GM21360 (cell line): ENCODE data around the gene TBX21.
"Not testable (repeated sequence)": the region's sequence is repeated elsewhere in the genome, so short reads cannot be mapped to it uniquely, and the experiment has no call there.

Experiments
- ATAC-seq: cut with Tn5 transposase; IDR thresholded peaks from one replicate; pipeline ENCODE4 v1.9.1; 2021; ENCODE audit warnings: mild to moderate bottlenecking, moderate library complexity; ENCODE audit not compliant: unreplicated experiment

The TBX21 gene

DNA sequence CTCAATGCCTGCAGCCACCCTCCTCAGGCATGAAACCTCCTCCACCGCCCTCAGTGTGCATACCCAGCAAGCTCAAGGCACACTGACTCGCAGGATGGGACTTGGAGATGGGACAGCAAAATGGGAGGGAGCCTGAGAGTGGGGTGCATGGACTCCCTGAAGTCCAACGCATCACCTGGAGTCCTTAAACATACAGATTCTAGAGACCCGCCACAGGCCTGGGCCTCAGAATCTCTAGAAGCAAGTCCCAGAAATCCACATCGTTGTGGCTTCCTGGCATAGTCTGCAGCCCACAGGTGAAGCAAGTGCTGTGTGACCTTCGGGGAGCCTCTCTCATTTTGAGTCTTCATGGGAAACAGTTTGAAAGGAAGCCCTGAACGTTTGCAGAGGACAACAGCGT is 3.6 kb upstream of the TBX21 start:
- no peak for ATAC-seq

GRCh38 chr17:47730681-47731080 is 2.4 kb upstream of the TBX21 start:
- ATAC-seq, result no peak

GRCh38 chr17:47731396-47731795 is 1.6 kb upstream of the TBX21 start:
- ATAC-seq, result no peak

- ATAC-seq, result no peak
Observed at GRCh38 chr17:47732399-47733046, 513 bp upstream of the TBX21 start.

- ATAC-seq, result peak; percentile 25
Observed at GRCh38 chr17:47733674-47734410, 806 bp downstream of the TBX21 start.

GRCh38 chr17:47735139-47735464 is 2.1 kb downstream of the TBX21 start:
- no peak for ATAC-seq

DNA sequence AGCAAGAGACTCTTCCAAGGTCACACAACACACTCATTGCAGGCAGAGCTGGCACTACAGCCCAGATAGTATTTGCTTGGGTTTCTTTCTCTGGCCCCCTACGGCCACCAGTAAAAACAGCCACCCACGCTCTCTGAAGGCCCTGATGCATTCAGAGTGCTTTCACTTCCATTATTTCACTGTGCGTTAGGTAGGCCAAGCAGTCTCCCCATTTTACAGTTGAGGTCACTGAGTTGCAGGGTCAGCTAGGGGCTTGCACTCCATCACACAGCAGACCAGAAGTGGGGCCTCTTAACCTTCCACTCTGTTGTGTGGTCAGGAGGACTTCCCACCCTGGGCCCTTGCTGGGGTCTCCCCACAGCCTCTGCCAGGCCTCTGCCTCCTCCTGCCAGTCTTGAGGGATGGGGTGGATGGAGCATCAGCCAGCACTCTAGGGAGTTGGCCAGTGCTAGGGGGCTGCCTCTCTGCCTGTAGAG is 2.5 kb downstream of the TBX21 start:
- peak; percentile 50 for ATAC-seq

GRCh38 chr17:47736501-47737495 is 3.8 kb downstream of the TBX21 start:
- no peak for ATAC-seq

GRCh38 chr17:47738178-47738577 is 5.1 kb downstream of the TBX21 start:
- ATAC-seq, result no peak

DNA sequence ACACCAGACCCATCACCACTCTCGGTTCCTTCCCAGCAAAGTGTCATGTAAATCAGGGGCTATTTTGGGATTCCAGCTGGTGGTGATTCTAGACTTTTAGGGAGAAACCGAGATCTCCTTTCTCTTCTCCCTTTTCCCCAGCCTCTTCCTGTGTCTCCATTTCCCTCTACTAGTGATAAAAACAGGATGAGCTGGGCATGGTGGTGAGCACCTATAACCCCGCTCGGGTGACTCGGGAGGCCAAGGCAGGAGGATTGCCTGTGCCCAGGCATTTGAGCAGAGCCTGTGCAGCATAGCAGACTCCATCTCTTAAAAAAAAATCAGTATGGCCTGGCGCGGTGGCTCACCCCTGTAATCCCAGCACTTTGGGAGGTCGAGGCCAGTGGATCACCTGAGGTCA is 6.1 kb downstream of the TBX21 start:
- ATAC-seq, result no peak

- ATAC-seq, result not testable (repeated sequence)
Observed at GRCh38 chr17:47739945-47740344, 6.9 kb downstream of the TBX21 start.

DNA sequence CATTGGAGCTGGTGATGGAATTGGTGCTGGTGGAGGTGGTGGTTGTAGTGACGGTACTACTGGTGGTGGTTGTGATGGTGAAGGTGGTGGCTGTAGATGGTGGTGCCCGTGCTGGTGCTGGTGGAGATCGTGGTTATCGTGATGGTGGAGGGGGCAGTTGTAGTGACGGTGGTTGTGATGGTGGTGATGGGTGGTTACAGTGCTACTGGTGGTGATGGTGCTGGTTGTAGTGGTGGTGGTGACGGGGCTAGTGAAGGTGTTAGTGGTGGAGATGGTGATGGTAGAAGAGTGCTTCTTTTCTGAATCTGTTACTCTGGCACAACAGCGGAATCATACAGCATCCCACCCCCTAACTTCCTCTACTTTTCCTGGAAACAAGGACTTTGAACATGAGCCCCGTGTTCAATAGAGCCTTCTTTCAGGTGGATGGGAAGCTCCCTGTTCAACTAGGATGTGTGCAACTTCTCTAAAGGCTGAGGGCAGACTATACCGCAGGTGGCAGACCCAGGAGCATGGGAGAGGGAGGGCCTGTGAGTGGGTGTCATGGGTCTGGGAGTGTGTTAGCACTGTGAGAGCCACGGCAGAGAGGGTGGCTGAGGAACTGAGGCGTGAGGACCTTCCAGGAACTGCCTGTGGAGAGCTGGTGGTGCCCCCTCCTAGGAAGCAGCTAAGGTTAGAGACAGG is 8.2 kb downstream of the TBX21 start:
- no peak for ATAC-seq

DNA sequence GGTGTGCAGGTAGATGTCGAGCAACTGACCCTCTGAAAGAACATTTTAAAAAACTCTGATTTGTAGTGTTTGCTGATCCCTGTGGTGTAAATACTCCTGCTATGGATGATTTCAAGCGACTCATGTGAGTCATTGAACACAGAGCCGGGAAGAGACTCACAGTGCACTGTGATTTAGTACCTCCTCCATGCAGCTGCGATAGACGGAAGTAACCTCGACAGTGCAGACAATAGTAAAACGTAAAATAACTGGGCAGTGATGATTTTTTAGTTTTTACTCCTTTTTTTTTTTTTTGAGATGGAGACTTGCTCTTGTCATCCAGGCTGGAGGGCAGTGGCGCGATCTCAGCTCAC is 8.7 kb downstream of the TBX21 start:
- ATAC-seq, result no peak

GRCh38 chr17:47742319-47743181 is 9.5 kb downstream of the TBX21 start:
- ATAC-seq, result no peak

- no peak for ATAC-seq
Observed at GRCh38 chr17:47744168-47745036, 11.4 kb downstream of the TBX21 start.

GRCh38 chr17:47745037-47745380 is 12.0 kb downstream of the TBX21 start:
- no peak for ATAC-seq

- ATAC-seq, result no peak
Observed at GRCh38 chr17:47751471-47751870, 18.4 kb downstream of the TBX21 start.

- ATAC-seq, result no peak
Observed at GRCh38 chr17:47757386-47757785, 24.4 kb downstream of the TBX21 start.
